Heart right ventricle (tissue), 16 donors: ENCODE measurements around the gene OR51E2. TPM values are rescaled to one million over a fixed set of nuclear protein-coding genes. Genes with fewer than 3 reads are reported as not detected.
"Not testable (repeated sequence)": the region's sequence is repeated elsewhere in the genome, so short reads cannot be mapped to it uniquely, and the experiment has no call there.

Experiments
- ATAC-seq, 8 donors: fragments of 200-7000 bp; cut with Tn5 transposase; one replicate each; pipeline ENCODE4 v1.9.1; 2020; ENCODE audit warnings: mild to moderate bottlenecking in 8 of 8, moderate library complexity in 8 of 8, moderate number of reproducible peaks in 1 of 8
- DNase-seq, 2 donors: peaks; one replicate each; pipeline ENCODE4 v3.0.0-alpha.2; 2020
- H3K27ac ChIP-seq, 10 donors: fragments of 200-600 bp; sonication (generic) in 2 of 10; one replicate each; pipeline versions ENCODE4 v1.5.0 to v1.8.0; 2020 to 2022; ENCODE audit warnings: mild to moderate bottlenecking in 3 of 10
- H3K27me3 ChIP-seq, 7 donors: fragments of 200-600 bp; one replicate each; pipeline ENCODE4 v1.8.0; 2021 to 2022; ENCODE audit warnings: mild to moderate bottlenecking in 2 of 7
- H3K36me3 ChIP-seq, 9 donors: fragments of 200-600 bp; sonication (generic) in 1 of 9; one replicate each; pipeline versions ENCODE4 v1.5.0 to v1.8.0; 2020 to 2022; ENCODE audit warnings: mild to moderate bottlenecking in 2 of 9
- H3K4me1 ChIP-seq, 9 donors: fragments of 200-600 bp; sonication (generic) in 1 of 9; one replicate each; pipeline versions ENCODE4 v1.5.0 to v1.8.0; 2020 to 2022; ENCODE audit warnings: mild to moderate bottlenecking in 4 of 9
- H3K4me3 ChIP-seq, 10 donors: fragments of 200-600 bp; sonication (generic) in 2 of 10; one replicate each; pipeline versions ENCODE4 v1.5.0 to v1.8.0; 2020 to 2022; ENCODE audit warnings: mild to moderate bottlenecking in 7 of 10, moderate library complexity in 2 of 10
- H3K9me3 ChIP-seq, 11 donors: fragments of 200-600 bp in 10 of 11; sonication (generic) in 2 of 11; one replicate each; pipeline versions ENCODE4 v1.5.0 to v1.8.0; 2013 to 2022; ENCODE audit warnings: mild to moderate bottlenecking in 2 of 11, control low read depth in 1 of 11, moderate library complexity in 1 of 11
- CTCF ChIP-seq, 9 donors: fragments of 200-600 bp; sonication (generic) in 2 of 9; IDR thresholded peaks; one replicate each; pipeline versions ENCODE4 v1.5.0 to v1.8.0; 2021 to 2022; ENCODE audit warnings: antibody characterized with exemption in 9 of 9, mild to moderate bottlenecking in 5 of 9, moderate library complexity in 1 of 9
- WGBS, 2 donors: extraction: QIAGEN DNeasy Blood & Tissue Kit; methylation state at CpG; one replicate each; pipeline ENCODE4 v1.1.7; 2013; ENCODE audit warnings: inconsistent platforms in 1 of 2; 5-methylcytosine and 5-hydroxymethylcytosine counted together
- intact Hi-C, 10 donors: fragments of 100-400 bp; cut with DNase I; formaldehyde crosslinking; loops; one replicate each; pipeline versions ENCODE4 v1.11.1 to v1.14.2; 2022
- long read RNA-seq, 3 donors: library from polyadenylated mRNA; unstranded; transcript quantifications; one replicate each; pipeline ENCODE4 v2.0.0, GENCODE V29; 2020 to 2021
- polyA plus RNA-seq, 2 donors: library from polyadenylated mRNA; stranded (reverse); fragments of 200-250 nt; gene quantifications; one replicate each; pipeline ENCODE4 v1.2.3, GENCODE V29; 2013
- total RNA-seq, 10 donors: library from RNA; stranded (reverse); fragmentation: NEBNext Ultra II Directional in 3 of 10; extraction: Animal tissue kit (Norgen Biotek cat#: 25700) in 3 of 10; gene quantifications; one replicate each; pipeline versions ENCODE4 v1.2.1 to v1.2.4, GENCODE V29; 2021 to 2023
- donor health status: Arrhythmogenic right ventricular cardiomyopathy.
- donor health status: ischemic (EF 13 %, LVEDD 7.1; RV severe dilation, severe dysfunction).
- donor health status: healthy with polysubstance abuse.
- donor health status: DM: no; HTN: yes; CAD: no.
- donor health status: DM: no; HTN: no; CAD: no.
- donor health status: ischemic (EF 25% LVEDD 6.9; RV normal size, moderate dysfunction).
- donor health status: ischemic (EF 25% LVEDD 5.7; RV mildly dilated, moderate dysfunction).
- donor health status: healthy.
- donor health status: DM: yes; HTN: yes; CAD: no.
- donor health status: Ischemic cardiomyopathy.
- donor health status: ischemic (EF 35%, LVEDD 5.7; RV mildly dilated, moderate dysfunction).
- donor health status: nonischemic (EF 11% LVEDD 7.7; RV severe dilation, severe dysfunction).
- donor health status: DM: yes; HTN: yes; CAD: no.
- donor health status: PGD.
- donor health status: ischemic (EF 29% LVEDD 5.4; RV normal size, mild dysfunction).
- donor health status: nonischemic (EF 23%, LVEDD 6.1; RV moderate dilation, normal function).

Gene OR51E2
- total RNA-seq (under 1 TPM in 4 of 10 donors, not detected in 6; 0.12 to 0.25 (median 0.16) TPM), polyA plus RNA-seq (under 1 TPM; 0.07 to 0.25 TPM)
- long read RNA-seq, donor 1: 0 reads
- long read RNA-seq, donor 2: 0 reads
- long read RNA-seq, donor 3, partial matches to known transcripts: 1 of 1 reads
- long read RNA-seq, donor 3, other reads (novel, unspliced or antisense): 0 of 1 reads

GRCh38 chr11:4697585-4697984 is at the start of gene OR51E2:
OR51E2 (minus strand) TSS chr11:4697853; CDS start chr11:4682711, 15,142 bp downstream.
- intact Hi-C loops: no loop called here
- Histone ChIP-seq H3K4me1 (no peaks in the 10 kb centered on the region), H3K27ac (no peak within 1 kb of the TSS), H3K36me3 (no peaks in the 10 kb centered on the region), H3K4me3 (no peak within 1 kb of the TSS), H3K27me3 (no peaks in the 10 kb centered on the region), H3K9me3 (no peaks in the 10 kb centered on the region)
- ATAC-seq (no peak), DNase-seq (no peak)
- 73 to 85% methylated on average over 3 of the region's 3 CpGs for WGBS, 2 donors
- no peak for TF ChIP-seq CTCF (IDR thresholded peaks at IDR 0.05)

- no peak overlapping the region for H3K27ac ChIP-seq
- no peaks in the 10 kb centered on the region for H3K36me3 ChIP-seq
- ATAC-seq (no peak), DNase-seq (no peak)
- H3K4me1 ChIP-seq: no peaks in the 10 kb centered on the region
- H3K27me3 ChIP-seq: no peaks in the 10 kb centered on the region
- no peak overlapping the region for H3K4me3 ChIP-seq
- intact Hi-C loops: no loop called here
- H3K9me3 ChIP-seq: no peaks in the 10 kb centered on the region
- no peak for TF ChIP-seq CTCF (IDR thresholded peaks at IDR 0.05)
- WGBS, 2 donors: 83% methylated on average over 2 of the region's 2 CpGs
Observed at GRCh38 chr11:4740735-4741134, 43.1 kb upstream of the OR51E2 start.

GRCh38 chr11:4727171-4727570 is 29.5 kb upstream of the OR51E2 start:
- H3K36me3 ChIP-seq: no peaks in the 10 kb centered on the region
- DNase-seq: no peak
- TF ChIP-seq CTCF (IDR thresholded peaks at IDR 0.05): no peak
- H3K9me3 ChIP-seq: no peaks in the 10 kb centered on the region
- intact Hi-C loops: no loop called here
- no peak overlapping the region for H3K27ac ChIP-seq
- ATAC-seq: no peak
- H3K27me3 ChIP-seq: no peaks in the 10 kb centered on the region
- H3K4me1 ChIP-seq: no peaks in the 10 kb centered on the region
- no peak overlapping the region for H3K4me3 ChIP-seq
- WGBS, 2 donors: 88 to 94% methylated on average over 2 of the region's 2 CpGs

GRCh38 chr11:4722616-4723534 is 25.2 kb upstream of the OR51E2 start:
- H3K27me3 ChIP-seq, H3K9me3 ChIP-seq, H3K4me1 ChIP-seq, H3K4me3 ChIP-seq, H3K27ac ChIP-seq, H3K36me3 ChIP-seq, DNase-seq, intact Hi-C loops, ATAC-seq: not testable (repeated sequence)
- WGBS, 2 donors: 91 to 93% methylated on average over 33 of the region's 33 CpGs

- ATAC-seq (no peak), DNase-seq (no peak)
- Histone ChIP-seq H3K27ac (no peak overlapping the region), H3K36me3 (no peaks in the 10 kb centered on the region), H3K4me3 (no peak overlapping the region), H3K4me1 (no peaks in the 10 kb centered on the region), H3K27me3 (no peaks in the 10 kb centered on the region), H3K9me3 (no peaks in the 10 kb centered on the region)
- intact Hi-C loops: no loop called here
- TF ChIP-seq CTCF (IDR thresholded peaks at IDR 0.05): no peak
- WGBS, 2 donors: 75 to 79% methylated on average over 5 of the region's 5 CpGs
Observed at GRCh38 chr11:4714300-4714699, 16.6 kb upstream of the OR51E2 start.
